H1 (cell line): Measurements from ENCODE around the gene LMX1B. TPM values are rescaled to one million over a fixed set of nuclear protein-coding genes. Genes with fewer than 3 reads are reported as not detected.

Experiments
- CTCF ChIA-PET: fragments of 300-600 bp; sonication (Branson Sonifier 250); formaldehyde crosslinking; loops from one replicate; lab custom pipeline; 2021; ENCODE audit not compliant: partially characterized antibody; lab: Charles Lee
- POLR2A ChIA-PET: fragments of 300-600 bp; sonication (Branson Sonifier 250); formaldehyde crosslinking; loops from one replicate; lab custom pipeline; 2021; ENCODE audit warnings: inconsistent platforms; ENCODE audit not compliant: partially characterized antibody; lab: Charles Lee
- DNase-seq, 2 experiments: peaks; one replicate each; pipeline versions ENCODE4 v3.0.0 to v3.0.0-alpha.2; 2010 to 2022; ENCODE audit warnings: low spot score in 2 of 2, low read depth in 1 of 2, mixed read lengths in 1 of 2
- FAIRE-seq: peaks from 2 replicates; lab custom pipeline; 2011; peaks lifted over from hg19 to GRCh38; lab: Jason Lieb, UNC
- H2AFZ ChIP-seq: 2 replicates; pipeline ENCODE4 v1.8.1; 2012; ENCODE audit warnings: low read length, inconsistent platforms
- H2AK5ac ChIP-seq: 2 replicates; pipeline ENCODE4 v1.6.1; 2013; ENCODE audit warnings: low read depth, low read length
- H2BK120ac ChIP-seq: replicated peaks from 2 replicates; pipeline ENCODE3; 2013; ENCODE audit warnings: low read depth, low read length, inconsistent platforms
- H2BK12ac ChIP-seq: 2 replicates; pipeline ENCODE4 v1.6.1; 2013; ENCODE audit warnings: low read depth, low read length
- H2BK15ac ChIP-seq: 2 replicates; pipeline ENCODE4 v1.6.1; 2013; ENCODE audit warnings: low read length
- H2BK20ac ChIP-seq: 2 replicates; pipeline ENCODE4 v1.6.1; 2013; ENCODE audit warnings: low read length
- H2BK5ac ChIP-seq: 2 replicates; pipeline ENCODE4 v1.6.1; 2013; ENCODE audit warnings: low read depth, low read length
- H3K14ac ChIP-seq: 2 replicates; pipeline ENCODE4 v1.6.1; 2013; ENCODE audit warnings: inconsistent platforms; ENCODE audit not compliant: insufficient read length
- H3K18ac ChIP-seq: 2 replicates; pipeline ENCODE4 v1.6.1; 2013; ENCODE audit warnings: low read length; ENCODE audit errors: extremely low read depth
- H3K23ac ChIP-seq: 2 replicates; pipeline ENCODE4 v1.6.1; 2013; ENCODE audit warnings: inconsistent platforms; ENCODE audit not compliant: insufficient read length
- H3K23me2 ChIP-seq: 2 replicates; pipeline ENCODE4 v1.6.1; 2013; ENCODE audit warnings: low read depth, low read length
- H3K27ac ChIP-seq: 2 replicates; pipeline ENCODE4 v1.6.1; 2011; ENCODE audit warnings: low read depth, low read length, inconsistent platforms
- H3K27me3 ChIP-seq, 4 experiments: replicated peaks in 1 of 4; 1 replicate in 1 of 4; 2 replicates in 3 of 4; pipeline versions ENCODE4 v1.6.1 to v1.8.1; 2011 to 2013; ENCODE audit warnings: low read length in 3 of 4, mild to moderate bottlenecking in 3 of 4, inconsistent platforms in 2 of 4, mixed read lengths in 2 of 4, moderate library complexity in 1 of 4; ENCODE audit not compliant: control insufficient read depth in 3 of 4, insufficient read depth in 3 of 4; ENCODE audit errors: extremely low read depth in 1 of 4
- H3K36me3 ChIP-seq, 4 experiments: 2 replicates each; pipeline versions ENCODE4 v1.6.1 to v1.8.1; 2011 to 2013; ENCODE audit warnings: mild to moderate bottlenecking in 4 of 4, low read length in 3 of 4, moderate library complexity in 2 of 4, control low read depth in 1 of 4, inconsistent platforms in 1 of 4; ENCODE audit not compliant: insufficient read depth in 4 of 4, control insufficient read depth in 2 of 4
- H3K4ac ChIP-seq: replicated peaks from 2 replicates; pipeline ENCODE3; 2013; ENCODE audit warnings: low read length, low read depth, mixed read lengths, inconsistent platforms; ENCODE audit not compliant: insufficient read length
- H3K4me1 ChIP-seq, 4 experiments: replicated peaks in 1 of 4; 1 replicate in 1 of 4; 2 replicates in 3 of 4; pipeline versions ENCODE4 v1.6.1 to v1.8.1; 2011 to 2013; ENCODE audit warnings: low read length in 3 of 4, inconsistent platforms in 2 of 4, mixed read lengths in 1 of 4; ENCODE audit not compliant: insufficient read depth in 4 of 4, control insufficient read depth in 3 of 4
- H3K4me2 ChIP-seq, 2 experiments: 2 replicates each; pipeline versions ENCODE4 v1.6.1 to v1.8.1; 2011 to 2013; ENCODE audit warnings: low read depth in 2 of 2, low read length in 2 of 2, control low read depth in 1 of 2, inconsistent platforms in 1 of 2, mild to moderate bottlenecking in 1 of 2; ENCODE audit not compliant: insufficient read depth in 1 of 2
- H3K4me3 ChIP-seq, 4 experiments: fragments of 200-600, 300-600 bp in 1 of 4; sonication (generic), shearing (Covaris generic), sonication (Bioruptor Twin) in 1 of 4; 2 replicates each; pipeline versions ENCODE4 v1.5.1 to v1.8.1; 2011 to 2016; ENCODE audit warnings: low read length in 4 of 4, low read depth in 3 of 4, control low read depth in 2 of 4, inconsistent platforms in 2 of 4, mild to moderate bottlenecking in 2 of 4, mixed read lengths in 1 of 4, moderate library complexity in 1 of 4; ENCODE audit not compliant: insufficient read depth in 2 of 4; ENCODE audit errors: extremely low read depth in 1 of 4
- H3K56ac ChIP-seq: replicated peaks from 2 replicates; pipeline ENCODE3; 2013; ENCODE audit warnings: low read depth, mild to moderate bottlenecking, mixed read lengths, low read length, inconsistent platforms; ENCODE audit not compliant: insufficient read length
- H3K79me1 ChIP-seq: 2 replicates; pipeline ENCODE4 v1.6.1; 2013; ENCODE audit warnings: low read depth, low read length, control low read depth
- H3K79me2 ChIP-seq, 2 experiments: 2 replicates each; pipeline versions ENCODE4 v1.6.1 to v1.8.1; 2012 to 2013; ENCODE audit warnings: low read length in 2 of 2, mild to moderate bottlenecking in 2 of 2, inconsistent platforms in 1 of 2; ENCODE audit not compliant: insufficient read depth in 2 of 2, control insufficient read depth in 1 of 2
- H3K9ac ChIP-seq, 4 experiments: replicated peaks in 1 of 4; 1 replicate in 1 of 4; 2 replicates in 3 of 4; pipeline versions ENCODE4 v1.6.1 to v1.8.1; 2011 to 2013; ENCODE audit warnings: low read depth in 3 of 4, low read length in 3 of 4, control low read depth in 2 of 4, mild to moderate bottlenecking in 2 of 4, moderate library complexity in 2 of 4, inconsistent platforms in 1 of 4; ENCODE audit errors: extremely low read depth in 1 of 4
- H3K9me3 ChIP-seq, 2 experiments: 2 replicates each; pipeline versions ENCODE4 v1.6.1 to v1.8.1; 2012 to 2013; ENCODE audit warnings: mild to moderate bottlenecking in 2 of 2, moderate library complexity in 2 of 2, control low read depth in 1 of 2, inconsistent platforms in 1 of 2, low read depth in 1 of 2, low read length in 1 of 2, mixed read lengths in 1 of 2; ENCODE audit not compliant: insufficient read depth in 2 of 2
- H4K20me1 ChIP-seq, 2 experiments: replicated peaks in 1 of 2; 2 replicates each; pipeline versions ENCODE3 to v1.8.1; 2011 to 2013; ENCODE audit warnings: inconsistent platforms in 2 of 2, low read length in 2 of 2, mild to moderate bottlenecking in 1 of 2; ENCODE audit not compliant: insufficient read depth in 2 of 2, control insufficient read depth in 1 of 2
- H4K5ac ChIP-seq: 2 replicates; pipeline ENCODE4 v1.6.1; 2013; ENCODE audit warnings: low read length, low read depth, mixed read lengths, inconsistent platforms; ENCODE audit not compliant: insufficient read length
- H4K8ac ChIP-seq: 2 replicates; pipeline ENCODE4 v1.8.0; 2013; ENCODE audit warnings: mild to moderate bottlenecking, moderate library complexity, low read length, inconsistent platforms; ENCODE audit not compliant: insufficient read depth; ENCODE audit errors: extremely low read depth
- H4K91ac ChIP-seq: replicated peaks from 2 replicates; pipeline ENCODE3; 2013; ENCODE audit warnings: low read length, mixed read lengths, inconsistent platforms; ENCODE audit not compliant: insufficient read length
- BACH1 ChIP-seq: IDR thresholded peaks from 2 replicates; pipeline ENCODE4 v1.6.1; 2012; ENCODE audit warnings: low read length, improper control_type of control experiment
- EGR1 ChIP-seq: IDR thresholded peaks from 2 replicates; pipeline ENCODE4 v1.6.1; 2011; ENCODE audit warnings: low read depth, low read length, borderline replicate concordance
- FOSL1 ChIP-seq: IDR thresholded peaks from 2 replicates; pipeline ENCODE4 v1.6.1; 2011; ENCODE audit warnings: mild to moderate bottlenecking, low read depth, low read length, moderate library complexity; ENCODE audit not compliant: insufficient read depth
- JUND ChIP-seq: IDR thresholded peaks from 2 replicates; pipeline ENCODE4 v1.6.1; 2011; ENCODE audit warnings: mild to moderate bottlenecking, improper control_type of control experiment, low read length
- KDM5A ChIP-seq: fragments of 200-600 bp; IDR thresholded peaks from 2 replicates; pipeline ENCODE4 v1.7.1; 2012; ENCODE audit warnings: mild to moderate bottlenecking, low read length, inconsistent platforms, mixed read lengths
- NRF1 ChIP-seq: IDR thresholded peaks from 2 replicates; pipeline ENCODE4 v1.6.1; 2011; ENCODE audit warnings: mild to moderate bottlenecking, low read depth, low read length, improper control_type of control experiment
- PHF8 ChIP-seq: fragments of 200-600 bp; sonication (generic); conservative IDR thresholded peaks from 2 replicates; pipeline ENCODE4 v1.7.1; 2012; ENCODE audit warnings: low read depth, mild to moderate bottlenecking, inconsistent platforms, low read length, moderate library complexity
- RFX5 ChIP-seq: IDR thresholded peaks from 2 replicates; pipeline ENCODE4 v1.6.1; 2011; ENCODE audit warnings: low read depth, low read length, improper control_type of control experiment, borderline replicate concordance
- SAP30 ChIP-seq: fragments of 300-600 bp; sonication (generic); IDR thresholded peaks from 2 replicates; pipeline ENCODE4 v1.7.1; 2012; ENCODE audit warnings: low read length, moderate library complexity, mild to moderate bottlenecking, inconsistent platforms; ENCODE audit not compliant: insufficient read depth, insufficient replicate concordance
- SIN3A ChIP-seq, 2 experiments: IDR thresholded peaks in 1 of 2; conservative IDR thresholded peaks in 1 of 2; 2 replicates each; pipeline ENCODE4 v1.6.1; 2011 to 2012; ENCODE audit warnings: low read length in 2 of 2, improper control_type of control experiment in 1 of 2, low read depth in 1 of 2, mild to moderate bottlenecking in 1 of 2
- SIX5 ChIP-seq: IDR thresholded peaks from 2 replicates; pipeline ENCODE4 v1.6.1; 2011; ENCODE audit warnings: mild to moderate bottlenecking, low read depth, low read length
- SP1 ChIP-seq: IDR thresholded peaks from 2 replicates; pipeline ENCODE4 v1.6.1; 2011; ENCODE audit warnings: low read depth, low read length
- SP4 ChIP-seq: IDR thresholded peaks from 2 replicates; pipeline ENCODE4 v1.6.1; 2012; ENCODE audit warnings: low read length, inconsistent platforms
- TAF1 ChIP-seq: IDR thresholded peaks from 2 replicates; pipeline ENCODE4 v1.6.1; 2011; ENCODE audit warnings: mild to moderate bottlenecking, low read depth, low read length
- TBP ChIP-seq: IDR thresholded peaks from 2 replicates; pipeline ENCODE4 v1.6.1; 2011; ENCODE audit warnings: low read depth, low read length, improper control_type of control experiment
- YY1 ChIP-seq: IDR thresholded peaks from 2 replicates; pipeline ENCODE4 v1.6.1; 2011; ENCODE audit warnings: low read depth, mild to moderate bottlenecking, low read length
- WGBS, 2 experiments: shearing (Covaris generic) in 1 of 2; methylation state at CpG; one replicate each; pipeline versions ENCODE4 v1.1.6 to v1.1.7; 2013 to 2015; ENCODE audit warnings: low lambda C conversion rate in 2 of 2, mixed read lengths in 2 of 2, inconsistent platforms in 1 of 2, low coverage in 1 of 2, missing lambda C conversion rate in 1 of 2; ENCODE audit not compliant: insufficient replicate concordance in 2 of 2, insufficient coverage in 1 of 2, insufficient read length in 1 of 2; ENCODE audit errors: extremely low coverage in 1 of 2, missing lambda C conversion rate in 1 of 2; 5-methylcytosine and 5-hydroxymethylcytosine counted together
- polyA plus RNA-seq, 7 experiments: library from polyadenylated mRNA; depleted of rRNA in 3 of 7; stranded (reverse) in 5 of 7; unstranded in 2 of 7; fragments of >200 nt in 5 of 7; fragments of 200-250 nt in 2 of 7; gene quantifications; 1 replicate in 5 of 7; 2 replicates in 1 of 7; 4 replicates in 1 of 7; pipeline versions ENCODE4 v1.2.1 to v1.2.3, GENCODE V29; 2011 to 2013; ENCODE audit warnings: missing spikeins in 2 of 7, mixed read lengths in 2 of 7
- total RNA-seq: library from RNA; stranded (reverse); fragmentation: NEBNext Ultra II Directional; extraction: Animal tissue kit (Norgen Biotek cat#: 25700); gene quantifications from 2 replicates; pipeline ENCODE4 v1.2.1, GENCODE V29; 2021

Gene LMX1B
- total and polyA plus RNA-seq, 2 of the 8 experiments (the other 6 are each of a cell fraction or from before 2014, with no cell fraction given) = 0.09 to 0.37 TPM

DNA sequence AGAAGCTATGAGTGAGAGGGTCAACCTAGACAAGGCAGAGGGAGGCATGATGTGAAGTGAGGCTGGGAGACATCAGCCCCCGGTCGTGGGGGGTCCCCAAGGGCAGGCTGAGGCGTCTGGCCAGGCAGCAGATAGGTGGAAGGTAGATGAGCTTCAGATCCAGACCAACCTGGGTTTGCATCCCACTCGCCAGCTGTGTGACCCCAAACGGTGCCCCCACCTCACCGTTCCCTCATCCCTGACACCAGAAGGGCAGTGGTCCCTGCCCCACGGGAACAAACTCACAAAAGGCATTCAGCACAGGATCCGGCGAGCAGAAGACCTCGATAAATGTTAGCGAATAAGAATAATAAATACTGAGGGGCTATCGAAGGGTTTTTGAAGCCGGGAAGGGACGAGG is 27.5 kb upstream of the LMX1B start:
- no peak overlapping the region for H3K27ac ChIP-seq
- no peak overlapping the region for H3K23ac ChIP-seq
- peaks cover 0 to 13% (median 3%) of the 10 kb centered on the region in 4 experiments; a peak in 4 of 7 replicates for H3K4me1 ChIP-seq
- H3K56ac ChIP-seq = no peak overlapping the region
- no peaks in the 10 kb centered on the region for H3K79me2 ChIP-seq
- FAIRE-seq (no peak), DNase-seq (no peak)
- H3K79me1 ChIP-seq = no peaks in the 10 kb centered on the region
- no peak overlapping the region for H3K4me2 ChIP-seq
- H2BK15ac ChIP-seq = no peak overlapping the region
- no peak overlapping the region for H4K8ac ChIP-seq
- H3K14ac ChIP-seq = no peak overlapping the region
- no peaks in the 10 kb centered on the region for H3K36me3 ChIP-seq
- H3K9ac ChIP-seq = no peak overlapping the region
- 91% methylated on average over 14 of the region's 14 CpGs; no CpG with 5 or more reads in 1 of the 2 experiments for WGBS, 2 experiments
- H2BK5ac ChIP-seq = no peak overlapping the region
- H4K91ac ChIP-seq = no peak overlapping the region
- H2AK5ac ChIP-seq = no peak overlapping the region
- H3K4me3 ChIP-seq = no peak overlapping the region
- no peaks in the 10 kb centered on the region for H3K9me3 ChIP-seq
- no peak overlapping the region for H3K18ac ChIP-seq
- 0 out of 7 replicates have a peak, but pooled peaks cover 0 to 2% (median 0%) of the 10 kb centered on the region in 4 experiments for H3K27me3 ChIP-seq
- H4K5ac ChIP-seq = no peak overlapping the region
- H4K20me1 ChIP-seq = no peaks in the 10 kb centered on the region
- ChIA-PET POLR2A (interaction anchor here (1.1 kb wide), 1 partner anchor 72 kb away, joined by 3 read pairs; no protein-coding TSS in a partner anchor), CTCF (interaction anchor here (1.9 kb wide), 2 partner anchors 28 to 87 kb away, joined by 6 to 11 read pairs; no protein-coding TSS in a partner anchor)
- H3K23me2 ChIP-seq = no peaks in the 10 kb centered on the region
- no peak overlapping the region for H3K4ac ChIP-seq
- H2BK20ac ChIP-seq = no peak overlapping the region
- no peak overlapping the region for H2BK12ac ChIP-seq
- H2BK120ac ChIP-seq = no peak overlapping the region
- H2AFZ ChIP-seq = no peak overlapping the region
- TF ChIP-seq SP4 (no peak), KDM5A (no peak), PHF8 (no peak), NRF1 (no peak), SIN3A (conservative IDR thresholded peaks at IDR 0.05 in 1 of 2, IDR thresholded peaks at IDR 0.05 in 1 of 2; ENCODE audit: low read depth in 1 of 2, low read length in 2 of 2) (no peak), SP1 (no peak), SAP30 (no peak), TAF1 (no peak), FOSL1 (no peak), SIX5 (no peak), BACH1 (no peak), EGR1 (no peak), TBP (no peak), YY1 (no peak), JUND (no peak), RFX5 (no peak)
